ENCODE measurements around the gene HOMER3.

Gene HOMER3

GRCh38 chr19:18913466-18913865, 27.6 kb downstream of the HOMER3 start:
- Histone ChIP-seq H3K4me3 (ENCODE audit: low read depth, low read length, poor library complexity, severe bottlenecking) (no peak overlapping the region), H4K20me1 (ENCODE audit: insufficient read depth, low read length) (no peaks in the 10 kb centered on the region), H3K9me3 (ENCODE audit: low read length) (no peaks in the 10 kb centered on the region), H3K36me3 (ENCODE audit: insufficient read depth, low read length) (peaks cover 56% of the 10 kb centered on the region), H3K4me1 (ENCODE audit: insufficient read depth, low read length, severe bottlenecking) (peaks cover 17% of the 10 kb centered on the region), H3K9me2 (ENCODE audit: low read depth, low read length) (no peaks in the 10 kb centered on the region), H2AFZ (ENCODE audit: low read length) (no peak overlapping the region), H3K27ac (ENCODE audit: low read depth, low read length, poor library complexity, severe bottlenecking) (no peak overlapping the region), H3K27me3 (ENCODE audit: insufficient read depth, low read length) (no peaks in the 10 kb centered on the region), H3K79me2 (ENCODE audit: insufficient read depth, low read length) (peaks cover 11% of the 10 kb centered on the region), H3K9ac (ENCODE audit: low read length) (no peak overlapping the region), H3K4me2 (ENCODE audit: low read length) (no peak overlapping the region), H3F3A (ENCODE audit: insufficient read depth, low read length) (no peaks in the 10 kb centered on the region)
- TF ChIP-seq CTCF (IDR thresholded peaks at IDR 0.05; ENCODE audit: low read length) (no peak), EZH2 (IDR thresholded peaks at IDR 0.05; ENCODE audit: borderline replicate concordance, low read length) (no peak)

GRCh38 chr19:18912933-18913332, 28.1 kb downstream of the HOMER3 start:
- Histone ChIP-seq H4K20me1 (ENCODE audit: insufficient read depth, low read length) (no peaks in the 10 kb centered on the region), H3K9me3 (ENCODE audit: low read length) (no peaks in the 10 kb centered on the region), H3K4me3 (ENCODE audit: low read depth, low read length, poor library complexity, severe bottlenecking) (no peak overlapping the region), H3K9ac (ENCODE audit: low read length) (no peak overlapping the region), H3K4me2 (ENCODE audit: low read length) (no peak overlapping the region), H3K27ac (ENCODE audit: low read depth, low read length, poor library complexity, severe bottlenecking) (no peak overlapping the region), H3K36me3 (ENCODE audit: insufficient read depth, low read length) (peaks cover 56% of the 10 kb centered on the region), H3F3A (ENCODE audit: insufficient read depth, low read length) (no peaks in the 10 kb centered on the region), H3K9me2 (ENCODE audit: low read depth, low read length) (no peaks in the 10 kb centered on the region), H3K27me3 (ENCODE audit: insufficient read depth, low read length) (no peaks in the 10 kb centered on the region), H3K4me1 (ENCODE audit: insufficient read depth, low read length, severe bottlenecking) (peaks cover 12% of the 10 kb centered on the region), H2AFZ (ENCODE audit: low read length) (no peak overlapping the region), H3K79me2 (ENCODE audit: insufficient read depth, low read length) (peaks cover 11% of the 10 kb centered on the region)
- TF ChIP-seq EZH2 (IDR thresholded peaks at IDR 0.05; ENCODE audit: borderline replicate concordance, low read length): no peak
- TF ChIP-seq CTCF (IDR thresholded peaks at IDR 0.05; ENCODE audit: low read length): no peak

DNA sequence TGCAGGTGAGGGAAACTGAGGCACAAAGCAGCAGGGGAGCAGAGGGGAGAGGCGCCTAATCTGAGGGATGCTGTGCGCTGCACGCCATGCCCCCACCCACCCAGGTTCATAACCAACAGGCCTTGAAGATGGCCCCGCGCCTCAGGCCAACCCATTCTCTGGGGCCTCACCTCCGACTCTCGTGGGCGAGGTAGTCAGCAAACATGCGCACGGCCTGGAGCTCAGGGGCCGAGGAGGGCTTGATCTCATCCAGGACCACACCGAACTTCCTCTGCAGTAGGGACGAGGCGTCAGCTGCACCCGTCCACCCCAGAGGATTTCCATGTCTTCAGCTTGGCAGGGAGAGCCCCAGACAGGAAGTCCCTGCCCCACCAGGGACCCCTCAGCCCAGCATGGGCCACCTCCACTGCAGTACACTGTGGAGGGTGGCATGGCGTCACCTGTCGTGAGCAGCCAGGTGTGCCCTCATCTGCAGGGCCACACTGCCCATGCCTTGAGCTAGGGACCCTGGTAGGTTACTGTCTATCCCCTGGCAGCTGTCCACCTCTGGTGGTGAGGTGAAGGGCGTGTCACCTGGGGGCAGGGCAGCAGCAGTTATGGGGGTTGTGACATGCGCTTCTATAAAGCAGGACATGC, 30.1 kb downstream of the HOMER3 start:
- no peaks in the 10 kb centered on the region for H3K9me2 ChIP-seq (ENCODE audit: low read depth, low read length)
- no peaks in the 10 kb centered on the region for H3F3A ChIP-seq (ENCODE audit: insufficient read depth, low read length)
- TF ChIP-seq CTCF (IDR thresholded peaks at IDR 0.05; ENCODE audit: low read length) (no peak), EZH2 (IDR thresholded peaks at IDR 0.05; ENCODE audit: borderline replicate concordance, low read length) (no peak)
- H3K4me2 ChIP-seq (ENCODE audit: low read length): no peak overlapping the region
- H2AFZ ChIP-seq (ENCODE audit: low read length): no peak overlapping the region
- H3K9me3 ChIP-seq (ENCODE audit: low read length): no peaks in the 10 kb centered on the region
- no peak overlapping the region for H3K4me3 ChIP-seq (ENCODE audit: low read depth, low read length, poor library complexity, severe bottlenecking)
- H3K9ac ChIP-seq (ENCODE audit: low read length): no peak overlapping the region
- H3K27ac ChIP-seq (ENCODE audit: low read depth, low read length, poor library complexity, severe bottlenecking): no peak overlapping the region
- no peaks in the 10 kb centered on the region for H3K4me1 ChIP-seq (ENCODE audit: insufficient read depth, low read length, severe bottlenecking)
- H3K79me2 ChIP-seq (ENCODE audit: insufficient read depth, low read length): peaks cover 7% of the 10 kb centered on the region
- peaks cover 67% of the 10 kb centered on the region for H3K36me3 ChIP-seq (ENCODE audit: insufficient read depth, low read length)
- no peaks in the 10 kb centered on the region for H4K20me1 ChIP-seq (ENCODE audit: insufficient read depth, low read length)
- H3K27me3 ChIP-seq (ENCODE audit: insufficient read depth, low read length): no peaks in the 10 kb centered on the region

Data from OCI-LY1 (cell line).